GM20431 (cell line): ENCODE measurements around the gene ZFP36.
"Not testable (repeated sequence)": the region's sequence is repeated elsewhere in the genome, so short reads cannot be mapped to it uniquely, and the experiment has no call there.

ENCODE experiments used
- in situ Hi-C: fragments of 300-500 bp; cut with MseI, MboI; formaldehyde crosslinking; loops from one replicate; pipeline ENCODE4 v1.15.0; 2020; ENCODE audit warnings: low sequenced_read_pairs; ENCODE audit not compliant: unreplicated experiment

The ZFP36 gene

GRCh38 chr19:39406656-39407409, at the start of gene ZFP36:
Gene ZFP36 (plus strand): TSS chr19:39406847. CDS start chr19:39406905, 58 bp downstream.
- in situ Hi-C loops, result no loop called here

DNA sequence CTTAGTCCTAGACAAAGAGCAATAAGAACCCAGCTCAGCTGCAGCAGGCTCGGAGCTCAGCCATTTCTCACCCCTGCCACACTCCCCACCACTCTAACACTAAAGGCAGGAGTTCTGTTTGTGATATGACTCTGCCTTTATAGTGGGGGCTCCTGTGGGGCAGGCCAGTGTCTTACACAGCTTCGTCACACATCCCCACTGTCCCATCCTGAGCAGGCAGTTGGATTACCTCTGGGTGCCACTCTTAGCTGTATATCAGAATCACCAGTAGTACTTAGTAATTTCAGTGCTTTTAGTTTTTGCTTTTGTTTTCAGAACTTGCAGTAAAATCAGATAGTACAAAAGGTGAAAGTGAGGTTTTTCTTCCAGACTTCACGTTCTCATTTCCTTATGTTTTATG, 47.6 kb upstream of the ZFP36 start:
- in situ Hi-C loops, result no loop called here

DNA sequence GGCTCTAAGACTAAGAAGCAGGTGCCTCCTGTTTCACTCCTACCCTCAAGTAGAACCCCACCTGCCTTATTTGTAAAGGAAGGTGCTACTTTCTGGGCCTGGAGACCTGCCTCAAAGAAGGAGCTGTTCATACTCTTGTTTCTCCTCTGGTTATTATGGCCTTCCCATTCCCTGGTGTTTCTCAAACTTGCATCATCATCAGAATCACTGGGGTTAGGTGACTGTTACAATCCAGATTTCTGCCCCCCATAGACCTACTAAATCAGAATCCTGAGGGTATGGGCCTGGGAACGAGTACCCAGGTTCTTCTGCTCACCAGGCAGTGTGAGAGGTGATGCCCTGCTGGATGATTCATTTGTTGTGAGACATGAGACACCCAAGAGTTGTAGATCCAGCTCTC, 46.0 kb upstream of the ZFP36 start:
- in situ Hi-C loops, result no loop called here

DNA sequence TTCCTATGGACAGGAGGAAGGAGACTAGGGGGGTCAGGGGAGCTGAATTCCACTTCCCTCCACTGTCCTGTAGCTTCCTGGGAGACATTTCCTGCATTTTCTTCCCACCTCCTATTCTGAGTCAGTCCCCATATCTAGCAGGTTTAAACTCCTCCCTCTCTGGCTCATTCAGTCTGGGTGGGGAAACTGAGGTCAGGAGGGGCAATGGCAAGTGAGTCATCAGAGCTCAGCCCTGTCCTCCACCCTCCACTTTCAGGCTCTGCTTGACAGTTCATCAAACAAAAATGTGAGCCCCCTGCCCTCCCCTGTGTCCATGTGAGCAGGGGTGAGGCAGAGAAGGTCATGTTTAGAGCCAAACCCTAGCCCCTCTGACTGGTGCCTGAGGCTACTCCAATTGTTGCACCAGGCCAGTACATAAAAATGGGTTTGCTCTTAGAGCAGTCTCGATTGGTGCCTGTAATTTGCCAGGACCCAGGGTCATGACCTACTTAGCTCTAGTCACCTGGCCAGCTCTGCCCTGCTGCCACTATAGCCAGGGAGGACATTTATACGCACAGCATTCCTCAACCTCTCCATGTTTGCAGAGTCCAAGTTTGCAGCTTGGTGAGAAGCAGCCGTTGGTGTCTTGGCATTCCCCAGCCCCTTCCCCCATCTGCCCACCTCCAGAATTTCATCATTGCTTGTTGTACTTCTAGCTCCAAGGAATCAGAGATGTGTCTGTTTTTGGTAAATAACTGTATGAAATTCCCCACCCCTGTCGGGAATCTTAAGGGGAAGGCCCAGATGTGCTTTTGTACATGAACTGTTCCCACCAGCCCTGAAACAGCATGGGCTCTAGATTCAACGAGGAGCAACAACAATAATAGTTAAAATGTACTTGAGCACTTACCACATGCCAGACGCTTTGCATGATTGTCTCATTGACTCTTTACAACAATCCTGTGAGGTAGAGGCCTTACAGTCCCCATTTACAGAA, 43.7 kb upstream of the ZFP36 start:
- in situ Hi-C loops, result no loop called here

GRCh38 chr19:39363901-39364457, 42.7 kb upstream of the ZFP36 start:
- in situ Hi-C loops, result no loop called here

GRCh38 chr19:39365531-39365930, 41.1 kb upstream of the ZFP36 start:
- in situ Hi-C loops, result no loop called here

DNA sequence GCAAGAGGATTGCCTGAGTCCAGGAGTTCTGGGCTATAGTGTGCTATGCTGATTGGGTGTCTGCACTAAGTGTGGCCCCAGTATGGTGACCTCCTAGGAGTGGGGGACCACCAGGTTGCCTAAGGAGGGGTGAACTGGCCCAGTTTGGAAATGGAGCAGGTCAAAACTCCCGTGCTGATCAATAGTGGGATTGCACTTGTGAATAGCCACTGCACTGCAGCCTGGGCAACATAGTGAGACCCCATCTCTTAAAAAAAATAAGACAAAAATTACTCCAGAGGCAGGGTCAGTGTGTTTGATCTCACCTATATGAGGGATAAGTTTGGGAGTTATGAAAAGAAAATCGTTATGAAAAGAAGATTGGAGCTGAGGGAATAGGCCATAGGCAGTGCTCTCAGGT, 37.4 kb upstream of the ZFP36 start:
- in situ Hi-C loops, result no loop called here

DNA sequence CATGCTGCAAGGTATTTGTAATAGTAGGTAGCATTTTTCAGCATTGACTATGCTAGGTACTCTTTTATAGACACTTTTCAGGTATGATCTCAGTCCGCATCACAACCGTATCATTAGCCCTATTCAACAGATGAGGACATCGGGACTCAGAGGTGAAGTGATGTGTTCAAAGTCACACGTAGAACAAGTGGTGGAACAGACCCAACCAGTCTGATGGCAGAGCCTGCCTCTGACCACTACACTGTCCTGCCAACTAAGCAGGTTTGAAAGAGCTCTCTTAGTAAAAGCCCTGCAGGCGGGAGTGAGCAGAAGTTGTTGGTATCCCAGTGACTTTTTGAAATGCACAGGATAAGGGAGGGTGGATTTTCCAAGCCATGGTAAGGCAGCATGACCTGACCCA, 35.9 kb upstream of the ZFP36 start:
- in situ Hi-C loops, result no loop called here

DNA sequence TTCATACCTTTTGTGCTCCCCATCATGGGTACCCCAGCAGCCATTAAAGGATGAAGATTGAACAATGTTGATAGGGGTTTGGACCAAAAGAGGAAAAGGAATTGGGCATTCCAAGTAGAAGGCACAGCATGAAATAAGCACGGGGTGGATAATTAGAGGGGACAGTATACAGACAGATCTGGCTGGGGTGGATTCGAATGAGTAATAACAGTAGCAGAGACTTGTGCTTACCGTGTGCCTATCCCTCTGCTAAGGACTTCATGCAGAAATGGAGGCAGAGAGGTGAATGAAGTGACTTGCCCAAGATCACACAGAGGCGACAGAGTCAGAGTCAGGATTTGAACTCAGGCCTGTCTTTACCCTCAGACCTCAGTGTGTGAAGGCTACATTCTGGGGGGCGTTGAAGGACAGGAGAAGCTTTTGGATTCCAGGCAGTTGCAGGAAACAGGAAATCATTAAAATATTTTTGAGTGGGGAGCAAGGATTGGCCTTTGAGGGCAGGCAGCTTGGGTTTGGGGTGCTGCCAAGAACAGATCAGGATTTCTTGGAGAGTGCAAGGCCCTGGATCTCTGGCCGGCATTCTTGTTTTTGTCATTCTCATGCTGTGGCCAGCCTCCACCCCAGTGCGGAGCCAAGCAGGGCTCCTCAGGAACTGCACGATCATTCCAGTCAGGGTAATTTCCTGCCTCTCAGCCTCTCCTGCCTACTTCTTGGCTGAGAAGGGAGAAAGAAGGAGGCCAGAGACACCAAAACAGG, 34.4 kb upstream of the ZFP36 start:
- in situ Hi-C loops, result no loop called here

GRCh38 chr19:39372941-39373340, 33.7 kb upstream of the ZFP36 start:
- in situ Hi-C loops, result no loop called here

DNA sequence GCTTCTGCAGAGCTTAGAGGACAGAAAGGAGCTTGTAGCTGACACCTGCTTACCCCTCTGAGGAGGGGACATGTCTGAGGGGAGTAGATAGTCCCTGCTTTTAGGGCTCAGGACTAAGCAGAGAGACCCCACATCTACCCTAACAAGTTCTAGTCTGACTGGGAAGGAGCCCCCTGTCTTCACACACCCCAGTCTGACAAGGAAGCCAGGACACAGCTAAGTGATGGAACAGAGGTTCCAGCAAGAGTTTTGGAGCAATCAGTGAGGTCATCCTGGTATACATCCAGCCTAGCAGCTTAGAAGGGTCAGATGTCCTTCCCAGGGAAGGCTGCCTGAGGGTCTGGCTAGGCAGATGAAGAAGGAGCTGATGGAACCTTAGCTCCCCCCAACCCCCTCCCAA, 30.7 kb upstream of the ZFP36 start:
- in situ Hi-C loops, result no loop called here

- in situ Hi-C loops, result no loop called here
Observed at GRCh38 chr19:39377373-39378362, 29.0 kb upstream of the ZFP36 start.

- in situ Hi-C loops, result not testable (repeated sequence)
Observed at GRCh38 chr19:39379366-39379765, 27.3 kb upstream of the ZFP36 start.

GRCh38 chr19:39379865-39380396, 26.7 kb upstream of the ZFP36 start:
- in situ Hi-C loops, result no loop called here

GRCh38 chr19:39380521-39381502, 25.8 kb upstream of the ZFP36 start:
- in situ Hi-C loops, result no loop called here

DNA sequence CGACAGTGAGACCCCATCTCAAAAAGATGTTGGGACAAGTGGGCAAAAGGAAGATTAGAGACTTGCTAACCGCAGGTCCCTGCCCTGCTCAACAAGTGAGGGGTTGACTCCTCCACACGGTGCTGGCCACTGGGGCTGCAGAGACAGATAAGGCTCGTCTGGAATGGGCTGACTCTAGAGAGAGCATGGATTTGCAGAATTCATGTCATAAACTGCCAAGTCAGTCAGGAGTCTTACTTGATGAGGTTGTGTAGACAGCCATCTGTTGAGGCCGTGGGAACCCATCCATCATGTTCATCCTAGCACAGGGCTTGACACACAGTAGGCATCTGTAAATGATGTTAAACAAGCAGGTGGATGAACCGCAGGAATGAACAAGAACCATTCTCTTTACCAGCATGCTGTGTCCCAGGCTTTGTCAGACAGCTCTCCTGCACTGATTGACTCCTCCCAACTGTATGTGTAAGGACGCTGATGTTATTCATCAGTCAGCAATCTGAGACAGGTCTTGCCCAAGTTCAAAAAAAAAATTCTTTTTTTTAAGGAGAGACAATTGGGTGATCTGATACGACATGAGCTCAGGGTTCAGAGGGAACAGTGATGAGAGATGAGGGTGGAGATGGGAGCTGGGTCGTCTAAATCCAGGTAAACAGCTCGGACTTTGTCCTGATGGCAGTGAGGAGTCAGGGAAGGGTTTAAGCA, 24.6 kb upstream of the ZFP36 start:
- in situ Hi-C loops, result no loop called here
